Measurements from ENCODE around the gene RPL34.

Gene RPL34

GRCh38 chr4:108586778-108587177 is 33.6 kb upstream of the RPL34 start:
- no peak for ATAC-seq
- no peak for TF ChIP-seq CSRNP3 (CRISPR knock-in tag; IDR thresholded peaks at IDR 0.05)
- no peak for TF ChIP-seq TOX (CRISPR knock-in tag; IDR thresholded peaks at IDR 0.05; ENCODE audit: borderline replicate concordance)
- TF ChIP-seq ZNF565 (CRISPR knock-in tag; conservative IDR thresholded peaks at IDR 0.05; ENCODE audit: low read depth) = no peak
- TF ChIP-seq ISL1 (CRISPR knock-in tag; IDR thresholded peaks at IDR 0.05) = no peak
- TF ChIP-seq ZNF8 (CRISPR knock-in tag; IDR thresholded peaks at IDR 0.05) = no peak
- no peak for TF ChIP-seq PATZ1 (CRISPR knock-in tag; IDR thresholded peaks at IDR 0.05; ENCODE audit: borderline replicate concordance)
- no peak for TF ChIP-seq BACH2 (CRISPR knock-in tag; IDR thresholded peaks at IDR 0.05; ENCODE audit: borderline replicate concordance)
- TF ChIP-seq ZNF70 (CRISPR knock-in tag; IDR thresholded peaks at IDR 0.05) = no peak
- no peak for TF ChIP-seq CSDC2 (CRISPR knock-in tag; IDR thresholded peaks at IDR 0.05)
- no peak for TF ChIP-seq GLIS3 (CRISPR knock-in tag; IDR thresholded peaks at IDR 0.05)
- TF ChIP-seq ARNTL (CRISPR knock-in tag; IDR thresholded peaks at IDR 0.05; ENCODE audit: borderline replicate concordance, low read depth) = no peak

- TF ChIP-seq ESRRG (CRISPR knock-in tag; IDR thresholded peaks at IDR 0.05) (no peak), ZFP30 (CRISPR knock-in tag; IDR thresholded peaks at IDR 0.05) (no peak), ARNTL (CRISPR knock-in tag; IDR thresholded peaks at IDR 0.05; ENCODE audit: borderline replicate concordance, low read depth) (no peak), SNAI2 (CRISPR knock-in tag; IDR thresholded peaks at IDR 0.05) (no peak), PPARA (CRISPR knock-in tag; IDR thresholded peaks at IDR 0.05; ENCODE audit: borderline replicate concordance) (no peak), TOX (CRISPR knock-in tag; IDR thresholded peaks at IDR 0.05; ENCODE audit: borderline replicate concordance) (no peak), GLIS3 (CRISPR knock-in tag; IDR thresholded peaks at IDR 0.05) (no peak), POU6F1 (CRISPR knock-in tag; IDR thresholded peaks at IDR 0.05; ENCODE audit: borderline replicate concordance, low read depth) (no peak), OSR1 (CRISPR knock-in tag; IDR thresholded peaks at IDR 0.05) (no peak), ZFP3 (CRISPR knock-in tag; IDR thresholded peaks at IDR 0.05) (no peak), ZNF70 (CRISPR knock-in tag; IDR thresholded peaks at IDR 0.05) (no peak), BACH2 (CRISPR knock-in tag; IDR thresholded peaks at IDR 0.05; ENCODE audit: borderline replicate concordance) (no peak), ZNF565 (CRISPR knock-in tag; conservative IDR thresholded peaks at IDR 0.05; ENCODE audit: low read depth) (no peak), CSDC2 (CRISPR knock-in tag; IDR thresholded peaks at IDR 0.05) (no peak), CREB5 (CRISPR knock-in tag; IDR thresholded peaks at IDR 0.05; ENCODE audit: low read depth) (no peak), TSHZ2 (CRISPR knock-in tag; IDR thresholded peaks at IDR 0.05) (no peak)
- no peak for ATAC-seq
These were observed 31.5 kb upstream of the RPL34 start for GRCh38 chr4:108588878-108589277.

GRCh38 chr4:108589961-108590360 is 30.4 kb upstream of the RPL34 start:
- no peak for ATAC-seq
- no peak for TF ChIP-seq ISL1 (CRISPR knock-in tag; IDR thresholded peaks at IDR 0.05)
- no peak for TF ChIP-seq ESRRG (CRISPR knock-in tag; IDR thresholded peaks at IDR 0.05)
- no peak for TF ChIP-seq ZFP3 (CRISPR knock-in tag; IDR thresholded peaks at IDR 0.05)
- TF ChIP-seq SNAI2 (CRISPR knock-in tag; IDR thresholded peaks at IDR 0.05) = no peak

Measured in SK-N-SH treated with all-trans-retinoic acid at 6 μM for 48 hours (cell line).